OCI-M1 (cell line): ENCODE data around the gene GRIA3.
"Not testable (repeated sequence)": the region's sequence is repeated elsewhere in the genome, so short reads cannot be mapped to it uniquely, and the experiment has no call there.

Experiments
- DNase-seq: peaks from one replicate; lab custom pipeline; 2025; lab: John Stamatoyannopoulos, UW

Gene GRIA3

DNA sequence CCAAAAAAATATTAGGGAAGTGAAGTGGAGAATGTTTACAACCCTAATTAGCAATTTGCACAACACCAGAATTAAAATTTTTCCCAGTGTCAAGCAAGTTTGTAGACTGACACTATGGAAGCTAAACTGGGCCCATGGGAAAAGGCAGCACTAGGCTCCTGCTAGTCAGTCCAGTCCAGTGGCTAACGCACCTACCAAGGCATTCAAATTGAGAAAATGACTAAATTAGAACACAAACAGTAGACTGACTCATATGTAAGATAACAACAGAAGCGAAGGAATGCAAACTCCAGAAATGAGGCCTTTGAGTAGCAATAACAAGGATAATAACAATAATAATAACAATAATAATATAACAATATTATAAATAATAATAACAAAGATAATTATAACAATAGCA is 90.7 kb downstream of the GRIA3 start:
- no peak for DNase-seq

DNA sequence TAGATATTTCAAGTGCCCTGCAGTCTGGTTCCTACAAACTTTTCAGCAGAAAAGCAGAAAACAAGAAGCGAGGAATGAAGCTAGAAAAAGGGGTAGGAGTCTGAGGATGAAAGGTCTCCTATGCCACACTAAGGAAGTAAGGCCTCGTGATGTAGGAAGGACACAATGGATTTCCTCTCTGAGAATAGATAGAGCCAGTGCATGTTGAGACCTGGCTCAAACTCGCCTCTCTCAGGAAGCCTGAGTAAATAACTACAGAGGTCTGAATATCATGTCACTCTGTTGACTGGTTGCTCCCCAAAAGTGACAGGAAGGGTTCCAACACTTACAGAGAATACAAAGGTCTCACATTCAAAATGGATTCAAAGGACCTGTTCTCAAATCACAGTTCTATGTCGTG is 93.3 kb downstream of the GRIA3 start:
- DNase-seq = no peak

DNA sequence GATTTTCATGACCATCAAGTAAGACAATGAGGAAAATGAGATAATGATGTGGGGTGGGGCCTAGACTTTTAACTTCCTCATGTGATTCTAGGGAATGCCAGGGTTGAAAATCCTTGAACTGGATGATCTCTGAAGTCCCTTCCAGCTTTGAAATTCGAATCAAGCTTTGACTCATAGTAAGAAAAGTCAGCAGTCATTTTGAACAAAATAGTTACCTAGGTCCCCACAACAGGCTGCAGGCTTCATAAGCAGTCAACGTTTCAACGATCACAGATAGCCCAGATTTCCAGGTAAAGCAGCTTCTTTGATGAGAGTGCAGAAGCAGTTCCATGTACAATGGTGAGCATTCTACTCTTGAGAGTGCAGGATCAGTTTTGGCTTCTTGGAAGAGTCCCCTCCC is 93.7 kb downstream of the GRIA3 start:
- no peak for DNase-seq

DNA sequence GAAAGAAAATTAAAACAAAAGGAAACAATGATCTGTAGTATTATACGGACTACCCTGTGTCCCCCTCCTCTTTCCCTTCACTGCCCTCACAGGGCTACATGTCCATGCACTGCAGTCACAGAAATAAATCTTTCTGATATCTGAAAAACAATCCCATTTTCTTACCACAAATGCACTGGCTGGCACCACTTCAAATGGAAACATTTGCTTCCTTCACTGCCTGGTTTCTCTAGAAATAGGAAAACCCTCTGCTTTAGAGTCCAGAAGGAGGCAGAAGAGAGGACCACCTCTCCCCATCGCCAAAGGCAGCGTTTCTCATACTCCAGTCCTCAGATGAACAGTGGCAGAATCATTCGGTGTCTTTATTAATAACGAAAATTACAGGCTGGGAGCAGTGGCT is 98.2 kb downstream of the GRIA3 start:
- no peak for DNase-seq

DNA sequence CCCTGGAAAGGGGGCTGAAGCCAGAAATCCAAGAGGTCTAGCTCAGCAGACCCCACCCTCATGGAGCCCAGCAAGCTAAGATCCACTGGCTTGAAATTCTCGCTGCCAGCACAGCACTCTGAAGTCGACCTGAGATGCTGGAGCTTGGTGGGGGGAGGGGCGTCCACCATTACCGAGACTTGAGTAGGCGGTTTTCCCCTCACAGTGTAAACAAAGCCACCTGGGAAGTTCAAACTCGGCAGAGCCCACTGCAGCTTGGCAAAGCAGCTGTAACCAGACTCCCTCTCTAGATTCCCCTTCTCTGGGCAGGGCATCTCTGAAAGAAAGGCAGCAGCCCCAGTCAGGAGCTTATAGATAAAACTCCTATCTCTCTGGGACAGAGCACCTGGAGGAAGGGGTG is 99.3 kb downstream of the GRIA3 start:
- not testable (repeated sequence) for DNase-seq

DNA sequence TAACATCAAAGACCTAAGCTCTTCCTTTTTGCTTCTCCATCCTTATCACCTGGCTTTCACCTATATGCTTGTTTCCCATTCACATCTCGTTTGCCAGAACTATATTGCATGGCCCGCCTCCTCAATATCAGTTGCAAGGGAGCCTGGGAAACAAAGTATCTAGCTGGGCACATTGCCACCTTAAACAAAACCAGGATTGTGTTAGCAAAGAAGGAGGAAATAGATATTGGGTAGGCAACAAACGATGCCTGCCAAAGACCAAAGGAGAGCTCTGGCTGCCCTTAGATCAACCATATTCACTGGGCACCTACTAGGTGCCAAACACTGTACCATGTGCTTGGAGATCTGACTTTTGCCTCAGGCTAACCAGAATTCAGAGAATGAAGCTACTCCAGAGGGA is 107.5 kb downstream of the GRIA3 start:
- no peak for DNase-seq

DNA sequence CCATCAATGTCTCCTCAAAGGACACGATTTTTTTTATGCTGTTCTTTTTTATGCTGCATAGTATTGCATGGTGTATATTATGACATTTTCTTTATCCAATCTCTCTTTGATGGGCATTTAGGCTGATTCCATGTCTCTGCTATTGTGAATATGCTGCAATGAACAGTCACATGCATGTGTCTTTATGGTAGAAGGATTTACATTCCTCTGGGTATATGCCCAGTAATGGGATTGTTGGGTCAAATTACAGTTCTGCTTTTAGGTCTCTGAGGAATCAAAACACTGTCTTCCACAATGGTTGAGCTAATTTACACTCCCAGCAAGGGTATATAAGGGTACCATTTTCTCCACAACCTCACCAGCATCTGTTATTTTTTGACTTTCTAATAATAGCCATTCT is 113.9 kb downstream of the GRIA3 start:
- DNase-seq = no peak

DNA sequence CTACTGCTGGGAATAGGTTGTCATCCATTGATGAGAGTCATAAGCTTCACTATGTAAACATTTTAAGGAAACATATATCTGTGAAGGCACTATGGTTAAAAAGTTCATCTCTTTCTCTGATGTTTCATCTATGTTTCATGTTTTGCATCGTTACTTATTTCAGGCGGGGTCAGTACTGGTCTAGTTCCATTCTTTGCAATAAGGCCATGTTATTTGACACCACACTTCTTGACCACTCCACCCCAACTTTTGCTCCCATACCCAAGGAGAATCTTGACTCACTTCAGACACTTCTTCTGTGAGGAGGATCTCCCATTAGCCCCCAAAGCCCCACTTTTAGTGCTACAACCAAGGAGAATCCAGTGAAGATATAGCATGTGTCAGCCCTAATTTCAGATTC is 119.4 kb downstream of the GRIA3 start:
- DNase-seq = no peak

DNA sequence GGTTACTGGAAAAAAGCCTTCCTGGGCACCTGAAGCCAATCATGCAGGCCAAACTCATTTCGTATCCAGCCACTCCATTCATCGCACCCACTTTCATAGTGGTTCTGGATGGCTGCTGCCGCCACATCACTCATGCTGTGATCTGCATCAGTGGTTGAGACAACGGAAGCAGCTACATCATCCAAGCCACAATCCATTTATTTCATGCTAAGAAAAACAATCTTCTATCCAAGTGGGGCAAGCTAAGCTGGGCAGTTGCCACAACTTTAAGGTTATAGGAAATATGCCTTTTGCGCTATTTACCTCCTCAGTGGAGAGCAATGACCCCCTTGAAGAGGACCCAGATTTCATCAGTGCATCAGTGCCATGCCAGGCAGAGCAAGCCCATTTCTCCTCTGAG is 124.6 kb downstream of the GRIA3 start:
- no peak for DNase-seq

DNA sequence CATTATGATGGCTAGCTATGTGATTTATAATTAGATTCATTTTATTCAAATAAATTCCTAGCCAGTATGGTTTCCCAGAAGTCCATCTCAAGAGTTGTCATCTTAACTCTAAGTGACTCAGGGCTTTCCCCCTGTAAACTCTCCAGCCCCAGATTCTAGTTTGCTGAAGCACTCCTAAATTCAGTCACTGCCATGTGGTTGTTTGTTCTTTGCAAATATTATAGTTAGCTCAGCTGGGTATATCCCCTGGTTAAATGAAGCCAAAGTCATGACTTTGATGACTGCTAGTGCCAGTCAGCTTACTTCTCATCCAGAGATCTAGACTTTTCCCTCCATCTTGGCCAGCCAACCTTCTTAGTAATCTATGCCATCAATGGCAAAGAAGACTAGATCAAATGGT is 126.0 kb downstream of the GRIA3 start:
- no peak for DNase-seq

DNA sequence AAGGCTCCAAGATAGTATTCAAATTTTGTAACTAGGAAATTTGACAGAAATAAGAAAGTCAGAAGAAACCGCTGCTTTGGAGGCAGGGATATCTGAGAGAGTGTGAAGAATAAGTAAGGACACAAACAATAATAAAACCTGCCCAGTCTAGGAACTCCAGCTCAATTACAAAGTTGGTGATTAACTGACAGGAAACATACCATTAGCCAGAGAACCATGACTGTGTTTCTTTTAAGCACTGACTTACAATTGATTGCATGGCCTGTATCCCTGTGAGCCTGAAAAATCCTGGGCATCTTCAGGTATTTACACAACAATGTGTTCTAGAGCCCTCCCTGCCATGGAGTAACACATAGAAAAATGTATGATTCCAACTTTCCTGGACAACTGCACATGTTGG is 127.4 kb downstream of the GRIA3 start:
- no peak for DNase-seq

DNA sequence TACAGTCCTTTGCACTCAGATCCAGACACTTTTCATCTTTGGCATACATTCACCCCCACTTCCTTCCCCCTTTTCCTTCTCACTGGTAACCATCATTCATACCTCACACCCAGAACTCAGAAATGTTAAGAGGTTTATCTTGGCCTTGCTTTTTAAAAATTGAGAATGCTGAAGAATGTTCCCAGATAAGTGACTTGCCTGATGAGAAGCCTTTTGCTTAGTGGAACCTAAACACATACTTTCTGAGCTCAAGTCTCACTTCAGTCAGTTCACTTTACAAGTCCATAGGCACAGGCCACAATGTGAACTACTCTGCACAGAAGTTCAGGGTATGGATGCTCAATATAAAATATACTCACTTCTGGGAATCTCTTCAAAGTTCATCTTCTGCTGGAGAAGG is 129.4 kb downstream of the GRIA3 start:
- DNase-seq = no peak

DNA sequence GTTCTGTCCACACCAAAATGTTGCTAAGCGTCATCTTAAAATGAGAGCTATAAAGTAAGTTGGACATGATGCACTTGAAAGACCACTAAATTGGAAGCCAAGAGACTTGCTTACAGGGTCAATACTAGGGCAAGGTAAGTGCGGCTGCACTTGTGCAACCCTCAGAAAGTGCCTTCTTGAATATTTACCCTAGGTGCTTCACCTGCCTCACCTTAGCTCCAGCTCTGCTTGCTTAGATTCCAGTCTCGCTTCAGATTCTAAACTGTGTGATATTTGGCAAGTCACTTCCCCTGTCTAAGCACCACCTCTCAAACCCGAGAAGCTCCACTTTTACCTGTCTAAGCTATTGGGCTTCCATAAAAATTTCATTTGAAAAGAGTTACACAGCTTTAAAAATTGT is 136.5 kb downstream of the GRIA3 start:
- no peak for DNase-seq

DNA sequence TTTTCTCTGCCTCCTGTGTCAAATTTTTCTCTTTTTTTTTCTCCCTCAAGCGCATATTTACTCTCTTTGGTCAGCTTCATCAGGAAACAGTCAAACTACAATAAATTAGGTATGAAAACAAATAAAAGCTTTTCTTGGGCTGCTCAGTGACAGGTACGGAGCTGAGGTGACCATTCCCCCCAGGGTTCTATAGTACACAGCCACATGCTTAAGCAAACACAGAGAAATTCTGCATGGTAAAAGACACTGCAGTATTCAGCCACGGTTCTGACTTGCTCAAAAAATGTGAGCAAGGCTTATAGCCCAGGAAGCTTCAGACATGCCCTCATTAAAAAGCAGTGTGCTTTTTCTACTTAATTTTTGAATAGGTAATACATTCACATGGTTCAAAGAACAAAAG is 138.5 kb downstream of the GRIA3 start:
- DNase-seq = no peak

DNA sequence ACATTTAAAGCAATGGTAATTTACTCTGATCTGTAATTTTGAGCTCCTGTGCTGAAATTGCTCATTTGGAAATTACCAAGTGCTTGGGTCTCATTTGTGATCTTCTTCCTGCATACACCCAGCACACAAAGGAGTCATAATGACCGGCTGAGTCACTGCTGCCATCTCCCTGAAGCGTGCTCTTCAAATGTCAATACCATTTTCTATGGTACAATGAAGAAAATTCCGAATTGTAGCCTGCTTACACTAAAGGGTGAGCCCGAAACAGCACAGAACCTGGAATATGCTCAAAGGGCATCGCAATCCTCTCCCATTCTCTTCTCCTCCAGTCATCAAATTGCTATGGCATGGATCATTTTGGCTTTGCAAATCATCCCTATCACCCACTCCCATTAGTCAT is 140.5 kb downstream of the GRIA3 start:
- no peak for DNase-seq

DNA sequence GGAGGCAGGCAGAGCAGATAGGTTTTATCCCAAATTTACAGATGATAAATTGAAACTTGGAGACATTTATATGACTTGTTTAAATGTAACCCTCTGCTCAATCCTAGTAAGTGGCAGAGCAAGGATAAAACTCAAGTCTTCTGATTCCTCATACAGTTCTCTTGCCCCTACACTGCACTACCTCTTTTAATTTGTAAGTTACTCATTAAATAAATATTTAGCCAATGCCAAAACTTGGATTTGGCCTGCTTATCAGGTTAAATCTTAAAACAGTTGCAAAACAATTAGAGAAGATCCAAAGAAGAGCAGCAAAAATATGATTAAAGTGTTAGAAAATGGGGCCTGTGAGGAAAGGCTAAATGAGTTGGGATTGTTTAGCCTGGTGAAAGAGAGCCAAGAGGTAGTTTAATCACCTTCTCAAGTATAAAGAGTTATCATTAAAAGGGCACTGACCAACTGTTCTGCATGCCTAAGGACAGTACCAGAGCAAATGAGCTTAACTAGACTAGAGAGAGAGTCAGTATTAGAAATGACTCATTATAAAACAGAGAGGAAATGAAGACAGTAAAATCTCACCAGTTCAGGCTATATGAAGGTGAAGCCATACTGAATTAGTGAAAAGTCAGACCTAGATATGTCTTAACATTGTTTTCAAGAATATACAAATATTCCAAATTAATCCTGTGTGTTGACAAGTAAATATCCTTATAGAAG is 146.3 kb downstream of the GRIA3 start:
- no peak for DNase-seq

DNA sequence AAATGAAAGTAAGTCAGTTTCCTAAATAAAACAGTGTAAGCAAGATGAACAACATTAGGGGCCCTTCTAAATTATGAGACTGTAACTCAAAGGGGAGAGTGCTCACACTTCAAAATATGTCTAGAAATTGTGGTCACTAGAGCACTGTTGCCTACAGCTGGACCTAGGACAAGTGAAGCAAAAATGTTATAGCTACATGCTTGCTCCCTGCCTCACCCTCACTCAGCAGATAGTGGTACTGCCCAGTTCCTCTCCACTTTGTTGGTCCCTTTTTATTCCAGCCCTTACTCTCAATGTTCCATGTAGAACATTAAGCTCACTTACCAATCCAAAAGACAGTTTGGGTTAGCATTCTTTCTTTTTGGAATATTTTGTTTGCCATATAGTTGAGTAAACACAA is 147.3 kb downstream of the GRIA3 start:
- no peak for DNase-seq

DNA sequence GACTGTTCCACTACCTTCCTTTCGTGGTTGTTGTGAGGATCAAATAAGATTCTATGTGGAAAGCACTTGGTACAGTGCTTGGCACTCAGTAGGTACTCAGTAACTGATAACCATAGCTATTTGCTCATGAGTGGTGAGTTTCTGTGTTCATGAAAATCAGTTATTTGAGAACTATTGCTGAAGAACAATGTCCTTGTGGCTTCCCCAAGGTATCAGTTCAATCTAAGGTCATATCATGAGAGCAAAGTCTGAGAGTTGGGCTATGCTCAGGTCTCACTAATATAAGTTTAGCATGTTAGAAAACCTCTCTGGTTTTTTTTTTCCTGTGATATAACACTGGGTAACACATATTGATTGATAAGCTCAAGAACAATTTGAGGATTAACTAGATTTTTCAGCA is 147.8 kb downstream of the GRIA3 start:
- DNase-seq = no peak

DNA sequence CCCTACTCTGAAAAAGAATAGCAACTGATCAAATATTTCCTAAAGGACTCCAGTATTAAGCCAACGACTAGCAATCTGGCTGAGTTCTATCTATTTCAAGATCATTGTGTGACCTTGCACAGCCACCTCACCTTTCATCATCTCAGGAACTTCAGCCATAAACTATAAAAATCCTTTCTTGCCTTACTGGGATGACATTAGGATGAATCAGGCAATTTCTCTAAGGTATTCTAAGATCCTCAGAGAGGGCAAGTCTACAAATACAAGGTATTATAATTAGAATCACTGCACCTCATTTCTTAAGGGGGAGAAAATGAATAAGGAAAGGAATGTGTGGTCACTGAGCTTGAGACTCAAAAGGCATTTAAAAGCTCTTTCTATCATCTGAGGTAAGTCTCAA is 152.6 kb downstream of the GRIA3 start:
- no peak for DNase-seq

DNA sequence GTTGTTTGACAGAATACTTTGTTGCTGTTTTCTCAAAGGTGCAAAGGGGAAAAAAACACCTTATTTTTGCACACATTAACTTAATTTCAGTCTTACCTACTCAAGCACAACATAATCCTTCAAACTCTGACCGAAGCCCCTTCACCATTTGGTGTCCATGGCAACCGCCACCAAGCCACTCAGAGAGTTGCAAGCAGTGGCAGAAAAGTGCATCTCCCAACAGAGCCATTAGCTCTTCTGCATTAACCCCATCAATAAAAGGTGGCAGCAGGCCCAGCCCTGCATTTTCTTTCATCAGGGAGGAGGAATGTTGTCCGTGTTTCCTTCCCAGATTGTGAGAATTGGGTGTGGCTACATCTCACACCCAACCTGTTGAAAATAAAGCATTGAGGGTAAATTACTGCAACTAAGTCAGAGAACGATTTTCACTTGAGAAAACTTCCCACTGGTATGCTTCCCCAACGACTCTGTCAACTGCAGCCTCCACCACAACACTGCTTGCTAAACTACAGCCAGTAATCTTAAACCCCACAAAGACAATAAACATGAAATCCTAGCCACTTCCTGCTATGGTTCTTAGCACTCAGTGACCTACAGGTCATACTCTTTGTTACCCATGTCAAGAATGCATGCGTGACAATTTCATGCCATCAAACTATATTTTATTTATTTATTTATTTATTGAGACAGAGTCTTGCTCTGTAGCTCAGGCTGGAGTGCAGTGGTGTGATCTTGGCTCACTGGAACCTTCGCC is 154.0 kb downstream of the GRIA3 start:
- DNase-seq = no peak

DNA sequence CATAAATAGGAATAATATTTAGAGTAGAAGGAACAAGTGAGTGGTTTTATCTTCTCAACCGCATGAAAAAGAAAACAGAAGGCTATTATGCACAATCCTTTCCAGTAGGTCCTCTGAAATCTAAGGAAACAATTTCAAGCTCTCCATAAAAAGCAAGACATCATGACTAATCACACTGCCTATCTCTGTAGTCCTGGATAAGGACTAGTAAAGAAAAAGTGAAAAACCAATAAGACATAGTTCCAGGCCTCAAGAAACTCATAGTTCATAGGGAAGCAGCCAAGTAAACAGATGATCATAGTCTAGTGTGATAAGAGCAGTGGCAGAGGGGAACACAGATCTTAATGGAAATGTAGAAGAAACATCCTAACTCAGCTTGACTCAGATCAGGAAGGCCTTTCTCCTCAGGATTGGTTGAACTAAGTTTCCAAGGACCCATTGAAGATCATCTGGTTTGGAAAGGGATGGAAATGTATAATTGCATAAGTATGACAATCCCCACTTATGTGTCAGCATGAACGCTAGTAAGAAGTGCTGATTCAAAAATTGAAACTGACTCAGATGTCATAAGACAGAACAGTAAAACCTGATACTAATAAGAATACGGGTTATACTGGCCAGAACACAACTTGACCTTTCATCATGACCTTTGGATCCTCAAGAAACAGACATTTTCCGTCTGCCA is 155.3 kb downstream of the GRIA3 start:
- no peak for DNase-seq

DNA sequence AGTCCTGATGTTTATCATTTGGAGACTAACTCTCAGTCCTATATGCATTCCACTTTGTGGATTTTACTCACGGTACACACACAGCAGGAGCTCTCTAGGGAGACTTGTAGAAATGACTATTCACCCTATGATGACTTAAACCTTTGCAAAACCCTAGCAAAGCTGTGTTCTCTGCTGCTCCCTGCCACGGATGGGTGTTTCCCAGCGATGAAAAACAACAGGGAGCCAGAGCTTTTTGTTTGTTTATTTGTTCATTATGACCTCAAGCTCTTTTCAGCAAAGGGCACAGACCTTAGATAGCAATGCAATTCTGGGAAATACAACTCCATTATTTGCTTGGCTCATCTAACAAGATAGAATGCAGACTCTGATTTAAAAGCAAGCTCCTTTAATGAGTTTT is 156.6 kb downstream of the GRIA3 start:
- no peak for DNase-seq

DNA sequence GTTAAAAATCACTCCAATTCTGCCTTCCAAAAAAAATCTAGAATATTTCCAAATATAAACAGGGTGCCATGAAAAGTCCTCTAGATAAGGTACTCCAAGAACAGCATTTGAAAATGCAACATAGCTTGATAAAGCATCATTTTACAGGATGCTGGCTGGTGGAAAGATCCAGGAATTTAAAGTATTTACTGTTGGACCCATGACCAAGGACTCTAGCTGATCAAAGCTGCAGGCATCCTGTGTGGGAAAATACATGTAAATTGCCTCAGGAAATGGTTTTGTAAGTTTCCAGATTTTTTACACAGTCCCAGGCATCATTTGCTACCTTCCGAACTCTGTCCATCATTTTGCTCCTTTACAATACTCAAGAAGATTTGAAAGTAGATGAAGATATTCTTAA is 164.4 kb downstream of the GRIA3 start:
- DNase-seq = no peak
